HEK293 (cell line): ENCODE results near the gene MRPL36.

Experiments
- ZNF239 ChIP-seq: fragments of 450-650 bp; formaldehyde crosslinking; IDR thresholded peaks from 2 replicates; pipeline ENCODE4 v1.5.1; 2016; ENCODE audit warnings: missing biosample characterization, missing genetic modification characterization
- ZNF76 ChIP-seq: fragments of 450-650 bp; formaldehyde crosslinking; IDR thresholded peaks from 2 replicates; pipeline ENCODE4; 2016; ENCODE audit warnings: low read depth, missing biosample characterization, missing genetic modification characterization, borderline replicate concordance

GRCh38 chr5:1757511-1757910 lies 42.1 kb downstream of the MRPL36 start:
- TF ChIP-seq ZNF76 (tag by site-specific recombination), result no peak
- no peak for TF ChIP-seq ZNF239 (tag by site-specific recombination)
